ENCODE measurements around the gene HECW1.

The HECW1 gene

GRCh38 chr7:43229801-43230200 lies 117.4 kb downstream of the HECW1 start:
- no peaks in the 10 kb centered on the region for H3K9me3 ChIP-seq (ENCODE audit: control extremely low read depth in 1 of 5, control insufficient read depth in 4 of 5, insufficient read depth in 2 of 5, low read depth in 1 of 5, low read length in 4 of 5)

GRCh38 chr7:43232366-43232765 lies 119.9 kb downstream of the HECW1 start:
- no peaks in the 10 kb centered on the region for H3K36me3 ChIP-seq (ENCODE audit: control insufficient read depth in 4 of 4, insufficient read depth in 4 of 4, low read length in 3 of 4)
- H3K9me3 ChIP-seq (ENCODE audit: control extremely low read depth in 1 of 5, control insufficient read depth in 4 of 5, insufficient read depth in 2 of 5, low read depth in 1 of 5, low read length in 4 of 5) = no peaks in the 10 kb centered on the region
- H3K27me3 ChIP-seq (replicated peaks in 2 of 5; ENCODE audit: control insufficient read depth in 4 of 5, insufficient read depth in 5 of 5, low read length in 4 of 5) = peaks cover 0 to 27% (median 5%) of the 10 kb centered on the region in 5 experiments
- H3K4me1 ChIP-seq (ENCODE audit: control extremely low read depth in 1 of 4, control insufficient read depth in 4 of 4, insufficient read depth in 4 of 4, low read length in 3 of 4) = peaks cover 0 to 13% (median 3%) of the 10 kb centered on the region in 4 experiments
- DNase-seq = peak; percentile 9 to 59 (median 54)
- H3K27ac ChIP-seq (ENCODE audit: insufficient read depth in 1 of 2, low read depth in 1 of 2, low read length in 2 of 2, poor library complexity in 1 of 2, severe bottlenecking in 2 of 2) = no peak overlapping the region
- CTCF ChIA-PET = interaction anchor here (0.7 kb wide), 1 partner anchor 12 kb away, joined by 3 read pairs; no protein-coding TSS in a partner anchor
- POLR2A ChIA-PET = no interaction called here
- no peak overlapping the region for H3K4me3 ChIP-seq (ENCODE audit: control insufficient read depth in 1 of 7, extremely low read depth in 1 of 7, insufficient read depth in 4 of 7, low read depth in 2 of 7, low read length in 6 of 7)
- 43% methylated on average over 1 of the region's 2 CpGs for WGBS (ENCODE audit: insufficient coverage)

More at GRCh38 chr7:43229801-43230200, 117.4 kb downstream of the HECW1 start:
- Histone ChIP-seq H3K27ac (ENCODE audit: insufficient read depth in 1 of 2, low read depth in 1 of 2, low read length in 2 of 2, poor library complexity in 1 of 2, severe bottlenecking in 2 of 2) (no peak overlapping the region), H3K4me1 (ENCODE audit: control extremely low read depth in 1 of 4, control insufficient read depth in 4 of 4, insufficient read depth in 4 of 4, low read length in 3 of 4) (peaks cover 0 to 13% (median 3%) of the 10 kb centered on the region in 4 experiments), H3K36me3 (ENCODE audit: control insufficient read depth in 4 of 4, insufficient read depth in 4 of 4, low read length in 3 of 4) (no peaks in the 10 kb centered on the region), H3K27me3 (replicated peaks in 2 of 5; ENCODE audit: control insufficient read depth in 4 of 5, insufficient read depth in 5 of 5, low read length in 4 of 5) (peaks cover 0 to 24% (median 5%) of the 10 kb centered on the region in 5 experiments), H3K4me3 (ENCODE audit: control insufficient read depth in 1 of 7, extremely low read depth in 1 of 7, insufficient read depth in 4 of 7, low read depth in 2 of 7, low read length in 6 of 7) (no peak overlapping the region)
- ChIA-PET POLR2A (no interaction called here), CTCF (interaction anchor here (1.2 kb wide), 1 partner anchor 31 kb away, joined by 3 read pairs; no protein-coding TSS in a partner anchor)
- DNase-seq = peak; percentile 79 to 95 (median 90)
- WGBS (ENCODE audit: insufficient coverage) = no CpG with 5 or more reads among the region's 5 CpGs

DNA sequence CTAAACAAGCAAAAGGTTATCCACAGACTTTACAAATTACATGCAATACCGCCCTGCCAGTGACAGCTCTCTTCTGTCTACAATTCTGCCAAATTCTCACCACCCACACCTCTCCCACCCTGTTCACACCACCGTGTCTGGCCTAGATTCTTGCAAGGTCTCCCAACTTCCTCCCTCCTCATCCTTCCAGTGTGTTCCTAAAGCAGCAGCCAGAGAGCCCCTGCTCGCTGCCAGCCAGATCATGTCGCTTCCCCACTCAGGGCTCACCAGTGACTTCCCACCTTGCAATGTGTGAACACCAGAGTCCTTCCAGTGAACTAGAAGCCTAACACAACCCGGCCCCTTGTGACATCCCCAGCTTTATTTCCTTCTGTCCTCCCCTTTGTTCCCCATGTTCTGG lies 121.6 kb downstream of the HECW1 start:
- Histone ChIP-seq H3K4me3 (ENCODE audit: control insufficient read depth in 1 of 7, extremely low read depth in 1 of 7, insufficient read depth in 4 of 7, low read depth in 2 of 7, low read length in 6 of 7) (no peak overlapping the region), H3K27me3 (replicated peaks in 2 of 5; ENCODE audit: control insufficient read depth in 4 of 5, insufficient read depth in 5 of 5, low read length in 4 of 5) (peaks cover 0 to 14% (median 5%) of the 10 kb centered on the region in 5 experiments), H3K36me3 (ENCODE audit: control insufficient read depth in 4 of 4, insufficient read depth in 4 of 4, low read length in 3 of 4) (no peaks in the 10 kb centered on the region), H3K27ac (ENCODE audit: insufficient read depth in 1 of 2, low read depth in 1 of 2, low read length in 2 of 2, poor library complexity in 1 of 2, severe bottlenecking in 2 of 2) (no peak overlapping the region), H3K9me3 (ENCODE audit: control extremely low read depth in 1 of 5, control insufficient read depth in 4 of 5, insufficient read depth in 2 of 5, low read depth in 1 of 5, low read length in 4 of 5) (no peaks in the 10 kb centered on the region), H3K4me1 (ENCODE audit: control extremely low read depth in 1 of 4, control insufficient read depth in 4 of 4, insufficient read depth in 4 of 4, low read length in 3 of 4) (peaks cover 0 to 13% (median 3%) of the 10 kb centered on the region in 4 experiments)
- WGBS (ENCODE audit: insufficient coverage) = 72% methylated on average over 5 of the region's 5 CpGs
- DNase-seq = no peak
- POLR2A ChIA-PET = no interaction called here
- CTCF ChIA-PET = interaction anchor here (0.7 to 1.4 kb wide), 3 partner anchors 10 to 1446 kb away, joined by 3 to 4 read pairs (median 3); no protein-coding TSS in a partner anchor

DNA sequence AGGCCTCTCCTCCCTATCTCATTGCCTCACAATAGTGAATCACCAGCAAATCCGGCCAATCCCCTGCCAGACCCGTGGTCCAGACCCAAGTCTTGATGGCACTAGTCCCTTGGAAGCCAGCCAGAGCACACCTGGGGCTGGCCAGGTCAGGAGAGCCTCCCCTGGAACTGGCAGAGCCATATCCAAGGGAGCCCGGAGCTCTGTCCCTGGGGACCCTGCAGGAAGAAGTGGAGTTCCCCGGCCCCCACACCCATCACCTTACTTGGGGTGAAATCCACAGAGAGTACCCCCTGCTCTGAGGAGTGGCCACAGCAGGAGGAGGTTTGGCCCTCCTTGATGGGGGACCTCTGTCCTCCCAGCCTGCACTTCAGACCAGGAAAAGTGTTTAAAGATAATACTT lies 122.5 kb downstream of the HECW1 start:
- ChIA-PET POLR2A (no interaction called here), CTCF (interaction anchor here (1.1 kb wide), 1 partner anchor 9 kb away, joined by 3 read pairs; no protein-coding TSS in a partner anchor)
- H3K4me1 ChIP-seq (ENCODE audit: control extremely low read depth in 1 of 4, control insufficient read depth in 4 of 4, insufficient read depth in 4 of 4, low read length in 3 of 4) = peaks cover 0 to 6% (median 3%) of the 10 kb centered on the region in 4 experiments
- no peak overlapping the region for H3K4me3 ChIP-seq (ENCODE audit: control insufficient read depth in 1 of 7, extremely low read depth in 1 of 7, insufficient read depth in 4 of 7, low read depth in 2 of 7, low read length in 6 of 7)
- H3K27me3 ChIP-seq (replicated peaks in 2 of 5; ENCODE audit: control insufficient read depth in 4 of 5, insufficient read depth in 5 of 5, low read length in 4 of 5) = peaks cover 0 to 14% (median 5%) of the 10 kb centered on the region in 5 experiments
- 88% methylated on average over 2 of the region's 4 CpGs for WGBS (ENCODE audit: insufficient coverage)
- H3K27ac ChIP-seq (ENCODE audit: insufficient read depth in 1 of 2, low read depth in 1 of 2, low read length in 2 of 2, poor library complexity in 1 of 2, severe bottlenecking in 2 of 2) = no peak overlapping the region
- no peaks in the 10 kb centered on the region for H3K36me3 ChIP-seq (ENCODE audit: control insufficient read depth in 4 of 4, insufficient read depth in 4 of 4, low read length in 3 of 4)
- no peaks in the 10 kb centered on the region for H3K9me3 ChIP-seq (ENCODE audit: control extremely low read depth in 1 of 5, control insufficient read depth in 4 of 5, insufficient read depth in 2 of 5, low read depth in 1 of 5, low read length in 4 of 5)
- no peak for DNase-seq

- ChIA-PET POLR2A (no interaction called here), CTCF (interaction anchor here (1.1 to 1.3 kb wide), 2 partner anchors 15 to 18 kb away, joined by 3 read pairs; no protein-coding TSS in a partner anchor)
- no peak overlapping the region for H3K4me3 ChIP-seq (ENCODE audit: control insufficient read depth in 1 of 7, extremely low read depth in 1 of 7, insufficient read depth in 4 of 7, low read depth in 2 of 7, low read length in 6 of 7)
- no peak overlapping the region for H3K27ac ChIP-seq (ENCODE audit: insufficient read depth in 1 of 2, low read depth in 1 of 2, low read length in 2 of 2, poor library complexity in 1 of 2, severe bottlenecking in 2 of 2)
- no peaks in the 10 kb centered on the region for H3K4me1 ChIP-seq (ENCODE audit: control extremely low read depth in 1 of 4, control insufficient read depth in 4 of 4, insufficient read depth in 4 of 4, low read length in 3 of 4)
- H3K27me3 ChIP-seq (replicated peaks in 2 of 5; ENCODE audit: control insufficient read depth in 4 of 5, insufficient read depth in 5 of 5, low read length in 4 of 5) = peaks cover 0 to 7% (median 2%) of the 10 kb centered on the region in 5 experiments
- 94% methylated on average over 6 of the region's 6 CpGs for WGBS (ENCODE audit: insufficient coverage)
- no peak for DNase-seq
- H3K36me3 ChIP-seq (ENCODE audit: control insufficient read depth in 4 of 4, insufficient read depth in 4 of 4, low read length in 3 of 4) = no peaks in the 10 kb centered on the region
- no peaks in the 10 kb centered on the region for H3K9me3 ChIP-seq (ENCODE audit: control extremely low read depth in 1 of 5, control insufficient read depth in 4 of 5, insufficient read depth in 2 of 5, low read depth in 1 of 5, low read length in 4 of 5)
These were observed 128.1 kb downstream of the HECW1 start for GRCh38 chr7:43240565-43240964.

- 94% methylated on average over 13 of the region's 13 CpGs for WGBS (ENCODE audit: insufficient coverage)
- no peaks in the 10 kb centered on the region for H3K36me3 ChIP-seq (ENCODE audit: control insufficient read depth in 4 of 4, insufficient read depth in 4 of 4, low read length in 3 of 4)
- H3K27ac ChIP-seq (ENCODE audit: insufficient read depth in 1 of 2, low read depth in 1 of 2, low read length in 2 of 2, poor library complexity in 1 of 2, severe bottlenecking in 2 of 2) = no peak overlapping the region
- no peaks in the 10 kb centered on the region for H3K4me1 ChIP-seq (ENCODE audit: control extremely low read depth in 1 of 4, control insufficient read depth in 4 of 4, insufficient read depth in 4 of 4, low read length in 3 of 4)
- H3K27me3 ChIP-seq (replicated peaks in 2 of 5; ENCODE audit: control insufficient read depth in 4 of 5, insufficient read depth in 5 of 5, low read length in 4 of 5) = peaks cover 0 to 7% (median 3%) of the 10 kb centered on the region in 5 experiments
- POLR2A ChIA-PET = no interaction called here
- CTCF ChIA-PET = interaction anchor here (1.2 kb wide), 1 partner anchor 8 kb away, joined by 3 read pairs; no protein-coding TSS in a partner anchor
- H3K4me3 ChIP-seq (ENCODE audit: control insufficient read depth in 1 of 7, extremely low read depth in 1 of 7, insufficient read depth in 4 of 7, low read depth in 2 of 7, low read length in 6 of 7) = no peak overlapping the region
- no peak for DNase-seq
- H3K9me3 ChIP-seq (ENCODE audit: control extremely low read depth in 1 of 5, control insufficient read depth in 4 of 5, insufficient read depth in 2 of 5, low read depth in 1 of 5, low read length in 4 of 5) = no peaks in the 10 kb centered on the region
These were observed 130.3 kb downstream of the HECW1 start for GRCh38 chr7:43242628-43243255.

DNA sequence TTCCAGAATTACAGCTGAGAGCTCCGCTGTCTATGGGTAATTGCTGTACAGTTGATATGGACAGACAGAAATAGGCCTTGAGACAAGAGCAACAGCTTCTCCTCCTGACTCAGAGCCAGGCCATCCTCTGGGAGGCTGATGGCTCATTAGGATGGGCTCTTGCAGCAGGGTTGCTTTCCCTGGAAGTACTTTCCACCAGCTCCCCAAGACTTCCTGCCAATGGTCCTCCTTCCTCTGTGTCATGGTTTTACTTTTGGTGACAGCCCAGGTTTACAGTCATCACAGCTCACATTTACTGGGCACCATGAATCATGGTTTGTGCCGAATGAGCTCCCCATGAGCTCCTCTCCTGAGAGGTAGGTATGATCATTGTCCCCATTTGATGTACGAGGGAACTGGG lies 131.8 kb downstream of the HECW1 start:
- Histone ChIP-seq H3K4me3 (ENCODE audit: control insufficient read depth in 1 of 7, extremely low read depth in 1 of 7, insufficient read depth in 4 of 7, low read depth in 2 of 7, low read length in 6 of 7) (no peak overlapping the region), H3K4me1 (ENCODE audit: control extremely low read depth in 1 of 4, control insufficient read depth in 4 of 4, insufficient read depth in 4 of 4, low read length in 3 of 4) (no peaks in the 10 kb centered on the region), H3K27me3 (replicated peaks in 2 of 5; ENCODE audit: control insufficient read depth in 4 of 5, insufficient read depth in 5 of 5, low read length in 4 of 5) (peaks cover 0 to 10% (median 3%) of the 10 kb centered on the region in 5 experiments), H3K36me3 (ENCODE audit: control insufficient read depth in 4 of 4, insufficient read depth in 4 of 4, low read length in 3 of 4) (no peaks in the 10 kb centered on the region), H3K9me3 (ENCODE audit: control extremely low read depth in 1 of 5, control insufficient read depth in 4 of 5, insufficient read depth in 2 of 5, low read depth in 1 of 5, low read length in 4 of 5) (no peaks in the 10 kb centered on the region), H3K27ac (ENCODE audit: insufficient read depth in 1 of 2, low read depth in 1 of 2, low read length in 2 of 2, poor library complexity in 1 of 2, severe bottlenecking in 2 of 2) (no peak overlapping the region)
- 100% methylated on average over 3 of the region's 3 CpGs for WGBS (ENCODE audit: insufficient coverage)
- CTCF ChIA-PET = interaction anchor here (1.0 to 1.6 kb wide), 3 partner anchors 10 to 15 kb away, joined by 3 read pairs; no protein-coding TSS in a partner anchor
- POLR2A ChIA-PET = no interaction called here
- no peak for DNase-seq

All from common myeloid progenitor, CD34-positive (primary cell).